Osteoblast (primary cell): ENCODE data around the gene RGS12. TPM values are rescaled to one million over a fixed set of nuclear protein-coding genes. Genes with fewer than 3 reads are reported as not detected.
A peak's percentile ranks its signal among the peaks of the same experiment; 100 is the strongest.

Source experiments
- DNase-seq: peaks from one replicate; pipeline ENCODE4 v3.0.0; 2011; ENCODE audit warnings: low spot score, mixed read lengths; ENCODE audit not compliant: insufficient read length; ENCODE audit errors: missing footprints
- H2AFZ ChIP-seq: 2 replicates; pipeline ENCODE4 v1.6.0; 2011; ENCODE audit warnings: mild to moderate bottlenecking, low read length
- H3K27ac ChIP-seq: 2 replicates; pipeline ENCODE4 v1.5.1; 2011; ENCODE audit warnings: mild to moderate bottlenecking, low read depth, low read length, moderate library complexity
- H3K27me3 ChIP-seq: 2 replicates; pipeline ENCODE4 v1.6.0; 2012; ENCODE audit warnings: mild to moderate bottlenecking, control low read depth, inconsistent platforms, low read length, moderate library complexity; ENCODE audit not compliant: insufficient read depth
- H3K36me3 ChIP-seq: 2 replicates; pipeline ENCODE4 v1.5.1; 2011; ENCODE audit warnings: mild to moderate bottlenecking, low read length, control low read depth, moderate library complexity; ENCODE audit not compliant: insufficient read depth
- H3K4me1 ChIP-seq: 2 replicates; pipeline ENCODE4 v1.5.1; 2011; ENCODE audit warnings: mild to moderate bottlenecking, low read length, control low read depth, moderate library complexity; ENCODE audit not compliant: insufficient read depth
- H3K4me2 ChIP-seq: 2 replicates; pipeline ENCODE4 v1.6.0; 2011; ENCODE audit warnings: mild to moderate bottlenecking, low read length; ENCODE audit not compliant: insufficient read depth
- H3K4me3 ChIP-seq: fragments of 200-600 bp; sonication (generic); 3 replicates; pipeline ENCODE4 v1.5.1; 2012; ENCODE audit warnings: mild to moderate bottlenecking, low read length, inconsistent platforms; ENCODE audit not compliant: insufficient read depth
- H3K79me2 ChIP-seq: 2 replicates; pipeline ENCODE4 v1.6.0; 2012; ENCODE audit warnings: mild to moderate bottlenecking, low read length, control low read depth, inconsistent platforms; ENCODE audit not compliant: insufficient read depth
- H3K9me3 ChIP-seq: 2 replicates; pipeline ENCODE4 v1.5.1; 2011; ENCODE audit warnings: low read depth, low read length, control low read depth
- H4K20me1 ChIP-seq: 2 replicates; pipeline ENCODE4 v1.6.0; 2012; ENCODE audit warnings: mild to moderate bottlenecking, low read length, control low read depth; ENCODE audit not compliant: insufficient read depth
- CTCF ChIP-seq: IDR thresholded peaks from 2 replicates; pipeline ENCODE4 v1.5.1; 2011; ENCODE audit warnings: mild to moderate bottlenecking, low read depth, low read length, moderate library complexity; ENCODE audit errors: extremely low read depth
- total RNA-seq: library from RNA; depleted of rRNA; stranded (reverse); fragments of >200 nt; gene quantifications from 2 replicates; pipeline ENCODE4 v1.2.3, GENCODE V29; 2012

Gene RGS12
- total RNA-seq, 1 donor: 61.2 TPM

GRCh38 chr4:3313556-3314228 is 20.9 kb downstream of the RGS12 start:
- TF ChIP-seq CTCF: no peak
- DNase-seq: peak; percentile 73
- Histone ChIP-seq H3K27me3 (no peaks in the 10 kb centered on the region), H3K4me3 (no peak overlapping the region), H2AFZ (no peak overlapping the region), H3K36me3 (peaks cover 6% of the 10 kb centered on the region), H3K27ac (no peak overlapping the region), H3K4me2 (no peak overlapping the region), H3K9me3 (no peaks in the 10 kb centered on the region), H4K20me1 (peaks cover 20% of the 10 kb centered on the region), H3K79me2 (peaks cover 22% of the 10 kb centered on the region), H3K4me1 (no peaks in the 10 kb centered on the region)

DNA sequence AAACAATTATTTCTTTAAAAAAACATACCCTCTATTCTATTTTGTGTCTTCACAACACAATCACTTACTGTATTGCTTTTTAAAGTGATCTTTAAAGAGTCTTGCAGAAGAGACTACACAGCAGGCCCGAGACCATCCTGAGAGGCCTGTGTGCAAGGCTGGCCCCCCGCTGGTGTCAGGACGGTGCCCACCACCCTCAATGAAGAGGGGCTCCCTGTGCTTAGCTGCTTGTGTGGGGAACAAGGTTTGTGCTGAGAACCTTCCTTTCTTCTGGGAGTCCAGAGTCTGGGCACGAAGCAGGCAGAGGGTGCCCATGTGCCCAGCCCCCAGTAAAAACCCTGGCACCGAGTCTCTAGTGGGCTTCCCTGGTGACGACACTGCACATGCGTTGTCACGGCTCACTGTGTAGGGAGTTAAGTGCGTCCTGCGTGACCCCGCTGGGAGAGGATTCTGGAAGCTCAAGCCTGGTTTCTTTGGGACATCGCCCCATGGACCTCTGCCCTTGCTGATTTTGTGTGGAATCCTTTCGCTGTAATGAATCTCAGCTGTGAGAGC is 22.0 kb downstream of the RGS12 start:
- H3K79me2 ChIP-seq: peaks cover 20% of the 10 kb centered on the region

DNA sequence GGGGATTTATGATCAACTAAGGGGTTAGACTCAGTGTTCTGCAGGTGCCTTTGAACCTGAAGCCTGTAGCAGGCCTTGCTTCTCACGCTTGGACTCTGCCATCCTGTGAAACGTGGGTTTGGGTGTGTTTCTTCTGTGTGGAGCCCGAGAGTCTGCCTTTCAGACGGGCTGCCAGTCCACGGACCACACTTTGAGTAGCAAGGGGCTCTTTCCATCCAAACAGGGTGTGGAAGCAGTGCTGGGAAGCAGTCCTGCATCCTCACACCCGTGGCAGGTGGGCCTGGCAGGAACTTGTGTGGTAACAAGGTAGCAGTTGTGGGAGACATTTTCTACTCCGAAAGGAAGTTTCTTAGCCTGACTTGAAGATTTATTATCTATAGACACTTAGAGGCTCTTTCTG is 22.7 kb downstream of the RGS12 start:
- Histone ChIP-seq H3K4me2 (no peak overlapping the region), H3K9me3 (no peaks in the 10 kb centered on the region), H3K27me3 (no peaks in the 10 kb centered on the region), H3K79me2 (peaks cover 18% of the 10 kb centered on the region), H3K4me1 (no peaks in the 10 kb centered on the region), H3K4me3 (no peak overlapping the region), H4K20me1 (peaks cover 18% of the 10 kb centered on the region), H3K27ac (no peak overlapping the region), H3K36me3 (peaks cover 6% of the 10 kb centered on the region), H2AFZ (no peak overlapping the region)
- DNase-seq: peak; percentile 39
- TF ChIP-seq CTCF: no peak

More for the DNA sequence above, 22.0 kb downstream of the RGS12 start:
- peak; percentile 19 for DNase-seq
- Histone ChIP-seq H3K4me1 (no peaks in the 10 kb centered on the region), H3K4me2 (no peak overlapping the region), H2AFZ (no peak overlapping the region), H3K36me3 (peaks cover 6% of the 10 kb centered on the region), H3K4me3 (no peak overlapping the region), H4K20me1 (peaks cover 19% of the 10 kb centered on the region), H3K27ac (no peak overlapping the region), H3K9me3 (no peaks in the 10 kb centered on the region), H3K27me3 (no peaks in the 10 kb centered on the region)
- TF ChIP-seq CTCF: no peak

- TF ChIP-seq CTCF: no peak
- Histone ChIP-seq H2AFZ (no peak overlapping the region), H3K4me2 (no peak overlapping the region), H3K79me2 (peaks cover 18% of the 10 kb centered on the region), H3K4me3 (no peak overlapping the region), H3K4me1 (no peaks in the 10 kb centered on the region), H3K36me3 (peaks cover 6% of the 10 kb centered on the region), H3K27ac (no peak overlapping the region), H3K9me3 (no peaks in the 10 kb centered on the region), H3K27me3 (no peaks in the 10 kb centered on the region), H4K20me1 (peaks cover 14% of the 10 kb centered on the region)
- DNase-seq: peak; percentile 49
Observed at GRCh38 chr4:3316146-3316545, 23.3 kb downstream of the RGS12 start.
